Medulla oblongata (tissue), 1 donor: ENCODE results near the gene PNMA8B.
A peak's percentile ranks its signal among the peaks of the same experiment; 100 is the strongest.

Source experiments
- DNase-seq: peaks from one replicate; pipeline ENCODE4 v3.0.0-alpha.2; 2015; ENCODE audit errors: extremely low spot score

PNMA8B gene

DNA sequence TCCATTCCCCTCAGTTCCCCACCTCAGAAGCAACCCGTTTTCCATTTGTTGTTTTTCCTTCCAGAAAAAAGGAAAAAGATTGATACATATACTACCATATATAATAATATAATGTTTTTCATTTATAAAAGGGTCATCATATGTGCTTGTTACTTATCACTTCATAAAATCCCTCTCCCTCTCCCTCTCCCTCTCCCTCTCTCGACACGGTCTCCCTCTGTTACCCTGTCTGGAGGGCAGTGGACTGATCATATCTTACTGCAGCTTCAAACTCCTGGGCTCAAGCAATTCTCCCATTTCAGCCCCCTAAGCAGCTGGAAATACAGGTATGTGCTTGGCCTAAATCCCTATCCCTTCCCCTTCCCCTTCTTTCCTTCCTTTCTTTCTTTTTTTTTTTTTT is 41.4 kb downstream of the PNMA8B start:
- DNase-seq = no peak

DNA sequence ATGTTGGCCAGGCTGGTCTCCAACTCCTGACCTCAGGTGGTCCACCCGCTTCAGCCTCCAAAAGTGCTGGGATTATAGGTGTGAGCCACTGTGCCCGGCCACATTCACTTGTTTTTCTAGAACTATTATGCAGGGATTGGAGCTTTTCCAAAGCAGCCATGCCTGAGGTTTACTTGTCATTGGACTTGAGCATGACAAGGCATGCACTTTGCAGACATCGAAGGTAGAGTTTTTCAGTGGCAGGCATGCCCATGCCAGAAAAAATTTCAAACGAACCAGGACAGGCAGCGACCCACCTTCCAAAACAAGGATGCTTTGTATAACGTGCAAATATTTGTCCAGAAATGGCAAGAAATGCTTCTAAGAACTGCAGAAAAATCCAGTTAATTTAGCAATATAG is 42.0 kb downstream of the PNMA8B start:
- DNase-seq = no peak

DNA sequence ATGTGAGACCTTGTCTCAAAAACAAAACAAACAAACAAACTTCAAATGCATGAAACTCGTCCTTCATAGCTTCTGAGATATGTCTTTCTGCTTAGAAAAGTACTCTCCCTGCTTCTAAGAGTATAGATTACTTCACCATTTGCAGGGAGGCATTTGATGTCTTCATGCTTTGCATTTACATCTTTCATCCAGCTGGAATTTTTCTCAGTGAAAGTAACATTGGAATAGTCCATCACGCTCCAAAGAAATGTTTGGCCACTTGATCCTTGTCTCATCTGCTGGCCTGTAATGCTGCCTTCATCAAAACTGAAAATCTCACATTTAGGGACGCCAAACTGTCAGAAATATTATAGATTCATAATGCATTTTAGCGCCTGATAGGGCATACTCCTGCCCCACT is 43.5 kb downstream of the PNMA8B start:
- DNase-seq = no peak

DNA sequence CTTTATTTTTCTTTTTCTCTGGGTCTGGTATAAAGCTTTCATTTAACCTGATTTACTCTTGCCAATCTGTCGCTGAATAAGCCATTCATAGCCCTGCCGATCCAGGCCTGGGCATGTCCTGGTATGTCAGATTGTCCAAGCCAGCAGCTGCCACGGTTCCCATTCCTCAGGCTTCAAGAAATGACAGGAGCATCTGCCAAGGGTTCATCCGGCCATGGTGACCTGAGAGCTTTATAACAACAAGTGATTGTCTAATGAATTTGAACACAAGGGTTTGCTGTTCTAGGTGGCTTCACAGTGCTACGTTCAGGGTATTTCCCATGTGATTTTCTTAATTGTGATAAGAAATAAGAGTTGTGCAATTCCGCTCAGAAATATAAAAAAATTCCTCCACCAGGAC is 44.3 kb downstream of the PNMA8B start:
- DNase-seq = peak; percentile 68

DNA sequence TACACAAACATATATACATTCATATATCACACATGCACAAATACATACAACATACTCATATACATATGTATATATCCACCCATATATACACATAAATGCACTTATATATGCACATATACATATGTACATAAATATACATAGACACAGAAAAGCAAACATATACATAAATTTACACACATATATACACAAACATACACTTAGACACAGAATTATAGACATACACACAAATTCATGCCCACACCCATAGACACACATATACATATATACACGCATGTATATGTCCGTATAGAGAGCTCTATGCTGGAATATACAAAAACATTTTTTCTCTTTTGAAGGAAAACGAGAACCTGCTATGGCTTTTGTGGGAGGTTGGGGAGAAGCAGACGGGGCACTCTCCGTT is 44.9 kb downstream of the PNMA8B start:
- no peak for DNase-seq

- no peak for DNase-seq
Observed at GRCh38 chr19:46449228-46449627, 46.4 kb downstream of the PNMA8B start.

GRCh38 chr19:46448601-46449000 is 47.1 kb downstream of the PNMA8B start:
- DNase-seq = no peak

DNA sequence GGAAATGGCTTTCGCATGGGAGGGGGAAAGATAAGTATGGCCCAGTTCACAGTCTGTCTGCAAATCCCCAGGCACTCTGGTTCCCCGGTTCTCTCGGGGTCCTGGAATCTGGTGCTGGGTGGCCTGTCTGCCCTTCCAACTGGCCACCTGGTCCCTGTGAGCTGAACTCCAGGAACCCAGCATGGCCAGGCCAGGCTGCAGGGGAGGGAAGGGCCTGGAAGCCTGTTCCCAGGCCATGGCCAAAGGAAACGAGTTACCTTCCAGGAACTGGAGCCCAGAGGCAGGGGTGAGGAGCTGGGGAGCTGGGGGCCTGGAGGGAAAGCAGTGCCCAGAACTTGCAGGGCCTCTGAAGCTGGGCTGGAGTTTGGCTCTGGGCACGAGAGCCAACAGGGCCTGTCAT is 47.8 kb downstream of the PNMA8B start:
- DNase-seq = no peak

- no peak for DNase-seq
Observed at GRCh38 chr19:46447006-46447405, 48.7 kb downstream of the PNMA8B start.

DNA sequence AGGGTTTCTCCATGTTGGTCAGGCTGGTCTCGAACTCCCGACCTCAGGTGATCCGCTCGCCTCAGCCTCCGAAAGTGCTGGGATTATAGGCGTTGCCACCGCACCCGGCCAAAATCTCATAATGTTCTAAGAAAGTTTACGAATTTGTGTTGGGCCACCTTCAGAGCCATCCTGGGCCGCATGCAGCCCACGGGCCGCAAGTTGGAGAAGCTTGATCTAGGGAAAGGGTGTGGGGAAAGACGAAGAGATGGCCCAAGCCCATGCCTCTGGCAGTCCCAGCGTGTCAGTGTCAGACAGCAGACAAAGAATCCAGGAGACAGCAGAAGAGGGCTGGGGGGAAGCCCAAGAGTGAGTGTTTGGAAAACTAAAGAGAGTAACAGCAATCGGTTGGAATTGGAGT is 49.6 kb downstream of the PNMA8B start:
- DNase-seq = no peak

DNA sequence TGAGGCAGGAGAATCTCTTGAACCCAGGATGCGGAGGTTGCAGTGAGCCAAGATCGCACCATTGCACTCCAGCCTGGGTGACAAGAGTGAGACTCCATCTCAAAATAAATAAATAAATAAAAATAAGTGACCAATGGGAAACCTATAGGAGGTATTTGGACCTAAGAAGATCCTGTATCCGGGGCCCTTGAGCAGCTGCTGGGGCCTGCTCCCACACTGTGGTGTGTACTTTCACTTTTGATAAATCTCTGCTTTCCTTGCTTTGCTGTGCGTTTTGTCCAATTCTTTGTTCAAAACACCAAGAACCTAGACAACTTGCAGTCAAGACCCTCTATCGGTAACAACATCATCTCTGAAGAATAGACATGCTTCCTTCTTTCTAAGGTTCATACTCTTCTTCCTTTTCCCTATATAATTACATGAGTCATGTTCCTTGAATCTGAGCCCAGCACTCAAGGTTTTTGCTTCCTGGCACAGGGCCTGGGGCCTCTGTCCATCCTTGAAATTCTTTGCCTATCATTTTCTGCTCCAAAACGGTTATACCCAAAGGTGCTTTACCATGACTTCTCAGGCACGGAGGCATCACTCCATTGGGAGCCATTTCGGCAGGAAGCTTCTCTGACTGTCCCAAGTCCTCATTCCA is 52.7 kb downstream of the PNMA8B start:
- DNase-seq = no peak

- no peak for DNase-seq
Observed at GRCh38 chr19:46441866-46442265, 53.8 kb downstream of the PNMA8B start.
